ENCODE results near the gene CDC42EP4. TPM values are rescaled to one million over a fixed set of nuclear protein-coding genes. Genes with fewer than 3 reads are reported as not detected.
"Not testable (repeated sequence)": the region's sequence is repeated elsewhere in the genome, so short reads cannot be mapped to it uniquely, and the experiment has no call there.

CDC42EP4 gene
- total and polyA plus RNA-seq, 9 of the 15 experiments (the other 6 are each of a cell fraction or from before 2014, with no cell fraction given): 0.65 to 20.8 (median 12.3) TPM

DNA sequence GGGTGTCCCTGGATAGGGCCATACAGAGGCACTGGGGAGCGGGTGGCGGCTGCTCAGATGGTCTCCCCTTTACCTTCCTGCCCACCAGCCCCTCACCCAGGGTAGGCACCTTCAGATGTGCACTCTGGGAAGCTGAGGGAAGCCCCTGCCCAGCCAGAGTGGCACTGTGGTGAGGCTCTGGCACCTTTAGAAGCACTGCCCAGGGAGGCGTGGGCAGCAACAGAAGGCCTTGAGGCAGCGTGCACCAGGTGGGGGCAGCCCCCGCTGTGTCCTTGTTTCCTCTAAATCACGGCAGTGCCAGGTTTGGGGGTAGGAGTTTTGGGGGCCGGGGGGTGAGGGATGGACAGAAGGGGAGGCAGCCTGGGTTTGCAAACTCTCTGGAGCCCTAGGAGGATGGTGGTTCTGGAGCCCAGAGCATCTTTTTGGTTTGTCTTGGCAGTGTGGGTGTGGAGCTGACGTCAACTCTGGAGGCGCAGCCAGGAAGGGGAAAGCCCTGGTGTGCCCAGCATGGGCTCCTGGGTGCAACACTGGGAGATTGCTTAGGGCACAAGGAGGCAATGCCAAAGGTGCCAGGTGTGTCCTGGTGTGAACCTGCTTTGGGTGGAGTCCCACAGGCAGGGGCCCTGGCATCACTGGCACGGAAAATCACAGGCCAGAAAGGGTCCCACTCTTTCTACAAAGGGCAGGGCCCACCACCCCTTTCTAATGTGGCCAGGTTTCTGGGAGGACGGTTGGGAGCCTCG, 23.1 kb upstream of the CDC42EP4 start (continued):
- TF ChIP-seq RBBP5 (IDR thresholded peaks at IDR 0.05; ENCODE audit: borderline replicate concordance, insufficient read depth, low read length, poor library complexity, severe bottlenecking): no peak
- TF ChIP-seq ZNF140 (CRISPR knock-in tag; IDR thresholded peaks at IDR 0.05): no peak
- no peak for TF ChIP-seq ZNF408 (CRISPR knock-in tag; IDR thresholded peaks at IDR 0.05; ENCODE audit: low read depth)
- no peak for TF ChIP-seq CBFA2T2 (conservative IDR thresholded peaks at IDR 0.05)
- TF ChIP-seq TCFL5 (CRISPR knock-in tag; conservative IDR thresholded peaks at IDR 0.05): no peak
- TF ChIP-seq U2AF1 (optimal IDR thresholded peaks at IDR 0.05; ENCODE audit: low read depth, low read length): no peak
- TF ChIP-seq ATF1 (CRISPR knock-in tag; IDR thresholded peaks at IDR 0.05): no peak
- no peak for TF ChIP-seq ATF1 (tag; IDR thresholded peaks at IDR 0.05)
- TF ChIP-seq MYNN (IDR thresholded peaks at IDR 0.05): no peak
- no peak for TF ChIP-seq MYNN (CRISPR knock-in tag; IDR thresholded peaks at IDR 0.05)
- TF ChIP-seq MCM2 (IDR thresholded peaks at IDR 0.05; ENCODE audit: low read depth): no peak
- TF ChIP-seq ZNF24 (IDR thresholded peaks at IDR 0.05): no peak

DNA sequence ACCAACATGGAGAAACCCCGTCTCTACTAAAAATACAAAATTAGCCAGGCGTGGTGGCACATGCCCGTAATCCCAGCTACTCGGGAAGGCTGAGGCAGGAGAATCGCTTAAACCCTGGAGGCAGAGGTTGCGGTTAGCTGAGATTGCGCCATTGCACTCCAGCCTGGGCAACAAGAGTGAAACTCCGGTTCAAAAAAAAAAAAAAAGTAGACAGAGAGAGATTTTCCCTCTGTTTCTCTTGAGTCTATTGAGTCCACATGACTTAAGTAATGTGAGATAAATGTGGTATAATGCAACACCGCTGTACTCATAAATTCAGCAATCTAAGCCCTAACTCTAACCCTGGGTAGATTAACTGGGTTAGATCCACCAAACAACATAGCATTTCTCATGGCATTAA, 21.6 kb upstream of the CDC42EP4 start:
- H3K4me1 ChIP-seq (replicated peaks in 1 of 2; ENCODE audit: control insufficient read depth in 2 of 2, insufficient read depth in 2 of 2, low read length in 2 of 2); H3K79me2 ChIP-seq (ENCODE audit: control insufficient read depth, insufficient read depth, low read length); H3K4me2 ChIP-seq (ENCODE audit: insufficient read depth, low read length); FAIRE-seq; intact Hi-C loops (cut with micrococcal nuclease); H2AFZ ChIP-seq (ENCODE audit: low read depth, low read length); H3K36me3 ChIP-seq (ENCODE audit: control insufficient read depth, insufficient read depth, low read length); POLR2A ChIA-PET; H3K9me1 ChIP-seq (ENCODE audit: control insufficient read depth, insufficient read depth, low read length); DNase-seq (ENCODE audit: extremely low read depth in 1 of 4, low spot score in 3 of 4); ATAC-seq; H3K9me3 ChIP-seq (replicated peaks; ENCODE audit: control insufficient read depth, insufficient read depth, low read depth, low read length); H3K9ac ChIP-seq (ENCODE audit: insufficient read depth in 1 of 2, low read depth in 2 of 2, low read length in 2 of 2); H3K27ac ChIP-seq (ENCODE audit: extremely low read depth, low read depth, low read length); BruUV-seq (replicated peaks); in situ Hi-C loops (cut with MboI); H4K20me1 ChIP-seq (replicated peaks; ENCODE audit: control insufficient read depth, insufficient read depth, low read length); H3K4me3 ChIP-seq: not testable (repeated sequence)
- WGBS (ENCODE audit: insufficient coverage, low coverage, missing lambda C conversion rate): 25% methylated on average over 8 of the region's 9 CpGs
- peaks cover 0 to 46% of the 10 kb centered on the region in 2 experiments; a peak in 2 of 5 replicates for H3K27me3 ChIP-seq (ENCODE audit: control insufficient read depth in 2 of 2, insufficient read depth in 2 of 2, low read length in 2 of 2)
- CTCF ChIA-PET (ENCODE audit: low intra/inter-chr PET ratio): interaction anchor here (0.6 to 0.7 kb wide), 2 partner anchors 37 to 123 kb away, joined by 4 to 8 read pairs; no protein-coding TSS in a partner anchor
